GM23248 (cell line): ENCODE measurements around the gene PCID2. TPM values are rescaled to one million over a fixed set of nuclear protein-coding genes. Genes with fewer than 3 reads are reported as not detected.
A peak's percentile ranks its signal among the peaks of the same experiment; 100 is the strongest.

Experiments used
- DNase-seq: peaks from one replicate; pipeline ENCODE4 v3.0.0-alpha.2; 2015
- H2AFZ ChIP-seq: fragments of 200-600 bp; sonication (generic); 2 replicates; pipeline ENCODE4 v1.6.1; 2016; ENCODE audit warnings: antibody characterized with exemption
- H3F3A ChIP-seq: fragments of 200-600 bp; sonication (generic); 2 replicates; pipeline ENCODE4 v1.6.1; 2016; ENCODE audit warnings: mild to moderate bottlenecking, antibody characterized with exemption, mixed run types; ENCODE audit not compliant: insufficient read depth
- H3K27ac ChIP-seq: fragments of 200-600 bp; sonication (generic); 2 replicates; pipeline ENCODE4 v1.5.1; 2016; ENCODE audit warnings: mild to moderate bottlenecking
- H3K27me3 ChIP-seq: fragments of 200-600 bp; sonication (generic); replicated peaks from 2 replicates; pipeline ENCODE4 v1.6.1; 2016; ENCODE audit warnings: mild to moderate bottlenecking; ENCODE audit not compliant: insufficient read depth
- H3K36me3 ChIP-seq: fragments of 200-600 bp; sonication (generic); 2 replicates; pipeline ENCODE4 v1.6.1; 2016; ENCODE audit warnings: low read depth, mild to moderate bottlenecking
- H3K4me1 ChIP-seq: fragments of 200-600 bp; sonication (generic); 2 replicates; pipeline ENCODE4 v1.6.1; 2016; ENCODE audit warnings: mild to moderate bottlenecking; ENCODE audit not compliant: insufficient read depth
- H3K4me2 ChIP-seq: fragments of 200-600 bp; sonication (generic); one replicate; pipeline ENCODE4 v1.6.1; 2016; ENCODE audit warnings: mild to moderate bottlenecking; ENCODE audit not compliant: unreplicated experiment
- H3K4me3 ChIP-seq: fragments of 200-600 bp; sonication (generic); 2 replicates; pipeline ENCODE4 v1.5.1; 2016; ENCODE audit warnings: mild to moderate bottlenecking
- H3K79me2 ChIP-seq: fragments of 200-600 bp; sonication (generic); 2 replicates; pipeline ENCODE4 v1.6.1; 2016; ENCODE audit warnings: mild to moderate bottlenecking; ENCODE audit not compliant: insufficient read depth
- H3K9ac ChIP-seq: fragments of 200-600 bp; sonication (generic); 2 replicates; pipeline ENCODE4 v1.6.1; 2016; ENCODE audit warnings: mild to moderate bottlenecking
- H3K9me2 ChIP-seq: fragments of 200-600 bp; sonication (generic); 2 replicates; pipeline ENCODE4 v1.6.1; 2016; ENCODE audit warnings: mixed run types, mild to moderate bottlenecking, moderate library complexity; ENCODE audit not compliant: insufficient read depth
- H3K9me3 ChIP-seq: fragments of 200-600 bp; sonication (generic); one replicate; pipeline ENCODE4 v1.6.1; 2017; ENCODE audit warnings: low read depth
- H4K20me1 ChIP-seq: fragments of 200-600 bp; sonication (generic); 2 replicates; pipeline ENCODE4 v1.6.0; 2016; ENCODE audit not compliant: insufficient read depth
- EZH2 ChIP-seq: fragments of 200-600 bp; sonication (generic); IDR thresholded peaks from 2 replicates; pipeline ENCODE4 v1.6.1; 2018; ENCODE audit warnings: antibody characterized with exemption, mild to moderate bottlenecking; ENCODE audit not compliant: insufficient read depth, poor library complexity, severe bottlenecking
- EZH2phosphoT487 ChIP-seq: fragments of 200-600 bp; sonication (generic); IDR thresholded peaks from 2 replicates; pipeline ENCODE4 v1.6.1; 2018; ENCODE audit warnings: antibody characterized with exemption, moderate library complexity, mild to moderate bottlenecking, low read depth; ENCODE audit not compliant: insufficient read depth
- WGBS, 2 experiments: methylation state at CpG; one replicate each; pipeline ENCODE4 v1.1.6; 2015 to 2017; ENCODE audit warnings: low lambda C conversion rate in 2 of 2, low coverage in 1 of 2; ENCODE audit errors: missing lambda C conversion rate in 2 of 2; 5-methylcytosine and 5-hydroxymethylcytosine counted together
- in situ Hi-C: fragments of 300-500 bp; cut with MboI; formaldehyde crosslinking; loops from 2 replicates; pipeline ENCODE4 v1.15.0; 2020
- polyA plus RNA-seq: library from polyadenylated mRNA; unstranded; fragments of >200 nt; fragmentation: Nextera tagmentation; extraction: Ambion mirVana; gene quantifications from 2 replicates; pipeline ENCODE4 v1.2.1, GENCODE V29; 2016
- total RNA-seq: library from RNA; depleted of rRNA; stranded (reverse); fragments of >200 nt; shearing (Covaris generic); gene quantifications from 2 replicates; pipeline ENCODE4 v1.2.3, GENCODE V29; 2014

PCID2 gene
- total and polyA plus RNA-seq, 2 experiments from 2014 or later = 58.3 to 60.7 TPM

DNA sequence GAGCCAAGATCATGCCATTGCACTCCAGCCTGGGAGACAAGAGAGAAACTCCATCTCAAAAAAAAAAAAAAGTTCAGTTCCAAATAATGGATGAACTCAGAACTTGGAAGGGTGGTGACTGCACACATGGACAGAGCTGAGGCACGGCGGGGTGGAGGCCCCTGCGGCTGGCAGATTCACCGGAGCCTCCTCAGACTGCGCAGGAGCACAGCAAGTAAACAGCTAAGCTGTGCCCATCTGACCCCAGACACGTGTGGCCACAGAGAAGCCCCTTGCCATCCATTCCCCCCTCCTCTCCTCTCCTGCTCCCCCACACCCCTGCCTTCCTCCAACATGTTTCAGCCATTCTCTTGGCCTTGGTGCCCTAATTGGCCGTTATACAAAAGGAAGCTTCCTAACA lies 65.6 kb downstream of the PCID2 start:
- Histone ChIP-seq H3K9me3 (no peaks in the 10 kb centered on the region), H3K4me3 (no peak overlapping the region), H2AFZ (no peak overlapping the region), H3K27ac (no peak overlapping the region), H4K20me1 (no peaks in the 10 kb centered on the region), H3K36me3 (no peaks in the 10 kb centered on the region), H3K27me3 (no peaks in the 10 kb centered on the region), H3F3A (no peaks in the 10 kb centered on the region), H3K9me2 (no peaks in the 10 kb centered on the region), H3K4me1 (no peaks in the 10 kb centered on the region), H3K9ac (no peak overlapping the region), H3K4me2 (no peak overlapping the region), H3K79me2 (no peaks in the 10 kb centered on the region)
- in situ Hi-C loops = no loop called here
- no peak for TF ChIP-seq EZH2
- no peak for TF ChIP-seq EZH2phosphoT487
- DNase-seq = peak; percentile 47
- 9 to 13% methylated on average over 7 of the region's 7 CpGs for WGBS, 2 experiments

DNA sequence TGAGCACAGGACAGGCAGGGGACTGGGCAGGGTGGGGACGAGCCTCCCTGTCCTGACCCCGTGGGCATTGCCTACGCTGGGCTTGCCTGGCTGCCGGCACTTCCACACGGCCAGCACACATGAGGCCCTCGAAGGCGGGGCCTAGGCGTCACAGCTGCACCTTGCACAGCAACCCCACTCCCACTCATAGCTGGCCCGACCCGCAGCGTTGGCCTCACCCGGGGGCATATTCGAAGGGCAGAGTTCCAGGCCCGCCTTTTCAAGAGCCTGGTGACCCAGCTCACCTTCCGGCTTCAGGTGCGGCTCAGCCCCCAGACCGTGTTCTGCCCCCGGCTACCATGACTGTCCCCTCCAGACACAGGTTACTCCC lies 66.9 kb downstream of the PCID2 start:
- in situ Hi-C loops = no loop called here

DNA sequence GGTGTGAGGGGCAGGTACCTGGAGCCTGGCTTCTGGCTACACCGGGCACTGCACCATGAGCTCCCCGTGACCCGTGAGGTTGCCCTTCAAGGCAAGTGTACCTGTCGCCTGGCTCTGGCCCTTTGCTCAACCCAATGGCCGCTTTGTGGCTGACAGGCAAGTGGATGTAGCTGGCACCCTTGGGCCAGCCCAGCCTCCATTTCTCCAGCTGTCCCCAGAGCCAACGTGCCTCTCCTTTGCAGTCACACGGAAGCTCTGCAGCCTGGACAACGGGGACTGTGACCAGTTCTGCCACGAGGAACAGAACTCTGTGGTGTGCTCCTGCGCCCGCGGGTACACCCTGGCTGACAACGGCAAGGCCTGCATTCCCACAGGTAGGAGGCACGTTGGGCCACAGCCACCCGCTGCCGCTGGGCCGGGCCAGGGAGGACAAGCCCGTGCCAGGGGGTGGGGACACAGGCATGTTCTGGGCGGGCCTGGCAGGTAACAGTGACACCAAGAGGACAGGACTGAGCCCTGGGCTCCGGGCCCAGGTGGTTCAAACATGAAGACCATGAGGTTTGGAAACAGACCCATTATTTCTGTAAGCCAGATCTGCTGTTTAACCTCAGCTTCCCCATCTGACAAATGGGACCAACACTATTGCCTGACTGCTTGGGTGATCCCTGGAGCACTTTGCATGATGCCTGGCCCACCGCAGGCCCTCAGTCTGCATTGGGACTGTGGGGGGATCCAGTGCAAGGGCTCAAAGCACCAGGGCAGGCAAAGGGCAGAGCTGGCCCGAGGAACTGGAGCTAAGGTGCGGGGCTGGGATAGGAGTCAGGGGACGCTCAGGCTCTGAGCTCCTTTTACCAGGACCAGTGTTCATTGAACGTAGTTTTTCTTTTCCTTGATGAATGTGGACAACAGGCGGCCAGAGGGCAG lies 67.5 kb downstream of the PCID2 start:
- Histone ChIP-seq H4K20me1 (no peaks in the 10 kb centered on the region), H3K27me3 (no peaks in the 10 kb centered on the region; the same call in 1 of the 2 replicates), H3K9me3 (no peaks in the 10 kb centered on the region), H2AFZ (no peak overlapping the region), H3K9me2 (no peaks in the 10 kb centered on the region), H3K4me1 (no peaks in the 10 kb centered on the region), H3K4me2 (no peak overlapping the region), H3K36me3 (no peaks in the 10 kb centered on the region), H3K79me2 (no peaks in the 10 kb centered on the region), H3K9ac (no peak overlapping the region), H3K27ac (no peak overlapping the region), H3K4me3 (no peak overlapping the region), H3F3A (no peaks in the 10 kb centered on the region)
- no peak for DNase-seq
- TF ChIP-seq EZH2 (no peak), EZH2phosphoT487 (no peak)
- in situ Hi-C loops = no loop called here
- 88 to 89% methylated on average over 25 to 26 of the region's 26 CpGs for WGBS, 2 experiments

More for the DNA sequence above, 66.9 kb downstream of the PCID2 start:
- H3K4me3 ChIP-seq = no peak overlapping the region
- no peak overlapping the region for H2AFZ ChIP-seq
- H3K9me3 ChIP-seq = no peaks in the 10 kb centered on the region
- DNase-seq = no peak
- no peak overlapping the region for H3K27ac ChIP-seq
- TF ChIP-seq EZH2 (no peak), EZH2phosphoT487 (no peak)
- no peaks in the 10 kb centered on the region for H3K27me3 ChIP-seq
- H3K79me2 ChIP-seq = no peaks in the 10 kb centered on the region
- no peak overlapping the region for H3K4me2 ChIP-seq
- no peaks in the 10 kb centered on the region for H4K20me1 ChIP-seq
- H3K9me2 ChIP-seq = no peaks in the 10 kb centered on the region
- H3F3A ChIP-seq = no peaks in the 10 kb centered on the region
- H3K9ac ChIP-seq = no peak overlapping the region
- no peaks in the 10 kb centered on the region for H3K4me1 ChIP-seq
- no peaks in the 10 kb centered on the region for H3K36me3 ChIP-seq
- 86 to 92% methylated on average over 14 to 18 of the region's 18 CpGs for WGBS, 2 experiments

DNA sequence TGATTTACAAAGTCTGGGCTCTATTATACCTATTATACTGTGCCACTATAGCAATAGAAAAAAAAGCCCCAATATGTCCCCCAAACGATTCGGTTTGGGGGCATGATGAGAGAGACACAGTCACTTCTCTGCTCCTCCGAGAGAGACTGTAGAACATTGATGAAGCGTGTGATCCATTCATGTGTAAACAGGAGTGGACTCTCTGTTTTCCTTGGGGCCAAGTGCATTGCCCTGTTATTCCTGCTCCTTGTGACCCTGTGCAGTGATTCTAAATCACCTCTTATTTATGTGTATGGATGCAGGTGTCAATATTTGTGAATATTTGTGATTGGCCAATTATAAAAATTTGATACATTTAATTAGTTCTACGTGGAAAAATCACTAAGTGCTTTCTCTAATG lies 68.9 kb downstream of the PCID2 start:
- H4K20me1 ChIP-seq = no peaks in the 10 kb centered on the region
- H3K79me2 ChIP-seq = no peaks in the 10 kb centered on the region
- H3F3A ChIP-seq = no peaks in the 10 kb centered on the region
- H3K4me1 ChIP-seq = no peaks in the 10 kb centered on the region
- in situ Hi-C loops = no loop called here
- H2AFZ ChIP-seq = no peak overlapping the region
- no peak overlapping the region for H3K4me2 ChIP-seq
- WGBS, 2 experiments = 68 to 80% methylated on average over 5 of the region's 5 CpGs
- no peak for TF ChIP-seq EZH2phosphoT487
- TF ChIP-seq EZH2 = no peak
- H3K36me3 ChIP-seq = no peaks in the 10 kb centered on the region
- DNase-seq = no peak
- no peaks in the 10 kb centered on the region; the same call in 1 of the 2 replicates for H3K27me3 ChIP-seq
- no peaks in the 10 kb centered on the region for H3K9me2 ChIP-seq
- H3K9me3 ChIP-seq = no peaks in the 10 kb centered on the region
- no peak overlapping the region for H3K4me3 ChIP-seq
- no peak overlapping the region for H3K27ac ChIP-seq
- H3K9ac ChIP-seq = no peak overlapping the region
